MM.1S (cell line): ENCODE data around the gene PIP4K2B.

Experiments
- CTCF ChIP-seq: fragments of 300-600 bp; sonication (generic); IDR thresholded peaks from 2 replicates; pipeline ENCODE4 v1.5.1; 2016; ENCODE audit warnings: antibody characterized with exemption, low read length, mixed read lengths
- EZH2phosphoT487 ChIP-seq: fragments of 300-600 bp; sonication (generic); IDR thresholded peaks from 2 replicates; pipeline ENCODE4 v1.6.1; 2018; ENCODE audit warnings: antibody characterized with exemption, low read length

- TF ChIP-seq CTCF (no peak), EZH2phosphoT487 (no peak)
Measured at GRCh38 chr17:38727736-38728135, 71.6 kb downstream of the PIP4K2B start.
